Measurements from ENCODE around the gene CCL18. TPM values are rescaled to one million over a fixed set of nuclear protein-coding genes. Genes with fewer than 3 reads are reported as not detected.

CCL18 gene
- total RNA-seq, 4 donors from 2014 or later = 0.69 TPM; not detected in 3

DNA sequence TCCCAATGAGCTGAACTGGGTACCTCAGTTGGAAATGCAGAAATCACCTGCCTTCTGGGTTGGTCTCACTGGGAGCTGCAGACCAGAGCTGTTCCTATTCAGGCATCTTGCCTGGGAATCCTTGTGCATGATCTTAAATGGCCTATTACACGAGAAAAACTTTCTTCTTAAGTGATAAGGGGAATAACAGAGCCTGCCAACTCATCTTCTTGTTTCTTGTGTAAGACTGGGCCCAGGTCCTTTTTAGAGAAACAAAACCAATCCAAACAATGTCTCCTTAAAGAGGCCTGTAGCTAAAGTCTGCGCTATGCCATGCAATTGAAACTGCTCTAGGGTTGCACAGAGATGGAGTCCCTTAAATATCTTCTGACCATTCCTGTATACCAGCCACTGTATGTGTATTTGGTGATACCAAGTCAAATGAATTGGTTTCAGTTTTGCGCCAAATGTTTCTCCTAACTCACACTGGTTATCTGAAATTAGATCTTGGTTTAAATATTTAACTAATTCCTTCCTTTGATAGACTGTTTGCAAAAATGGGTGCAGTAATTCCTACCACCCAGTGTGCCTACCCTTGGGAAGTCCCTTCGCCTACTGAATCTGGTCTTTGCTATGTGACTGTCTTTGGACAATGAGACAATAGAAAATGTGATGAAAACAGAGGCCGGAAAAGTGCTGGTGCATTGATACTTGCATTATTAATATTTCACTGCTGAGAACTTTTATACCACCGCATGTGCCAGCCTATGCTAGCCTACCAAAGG is 39.8 kb upstream of the CCL18 start:
- TF ChIP-seq POLR2A (IDR thresholded peaks at IDR 0.05) = no peak
- TF ChIP-seq, protein P1, sequence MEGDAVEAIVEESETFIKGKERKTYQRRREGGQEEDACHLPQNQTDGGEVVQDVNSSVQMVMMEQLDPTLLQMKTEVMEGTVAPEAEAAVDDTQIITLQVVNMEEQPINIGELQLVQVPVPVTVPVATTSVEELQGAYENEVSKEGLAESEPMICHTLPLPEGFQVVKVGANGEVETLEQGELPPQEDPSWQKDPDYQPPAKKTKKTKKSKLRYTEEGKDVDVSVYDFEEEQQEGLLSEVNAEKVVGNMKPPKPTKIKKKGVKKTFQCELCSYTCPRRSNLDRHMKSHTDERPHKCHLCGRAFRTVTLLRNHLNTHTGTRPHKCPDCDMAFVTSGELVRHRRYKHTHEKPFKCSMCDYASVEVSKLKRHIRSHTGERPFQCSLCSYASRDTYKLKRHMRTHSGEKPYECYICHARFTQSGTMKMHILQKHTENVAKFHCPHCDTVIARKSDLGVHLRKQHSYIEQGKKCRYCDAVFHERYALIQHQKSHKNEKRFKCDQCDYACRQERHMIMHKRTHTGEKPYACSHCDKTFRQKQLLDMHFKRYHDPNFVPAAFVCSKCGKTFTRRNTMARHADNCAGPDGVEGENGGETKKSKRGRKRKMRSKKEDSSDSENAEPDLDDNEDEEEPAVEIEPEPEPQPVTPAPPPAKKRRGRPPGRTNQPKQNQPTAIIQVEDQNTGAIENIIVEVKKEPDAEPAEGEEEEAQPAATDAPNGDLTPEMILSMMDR (IDR thresholded peaks at IDR 0.05) = no peak
- Histone ChIP-seq H3K9me3 (no peaks in the 10 kb centered on the region), H3K27me3 (no peaks in the 10 kb centered on the region), H3K4me1 (no peaks in the 10 kb centered on the region), H3K4me3 (no peak overlapping the region), H3K27ac (no peak overlapping the region), H3K36me3 (no peaks in the 10 kb centered on the region)
- intact Hi-C loops (cut with DNase I; ENCODE audit: low total_unique reads) = no loop called here
- no peak for DNase-seq

DNA sequence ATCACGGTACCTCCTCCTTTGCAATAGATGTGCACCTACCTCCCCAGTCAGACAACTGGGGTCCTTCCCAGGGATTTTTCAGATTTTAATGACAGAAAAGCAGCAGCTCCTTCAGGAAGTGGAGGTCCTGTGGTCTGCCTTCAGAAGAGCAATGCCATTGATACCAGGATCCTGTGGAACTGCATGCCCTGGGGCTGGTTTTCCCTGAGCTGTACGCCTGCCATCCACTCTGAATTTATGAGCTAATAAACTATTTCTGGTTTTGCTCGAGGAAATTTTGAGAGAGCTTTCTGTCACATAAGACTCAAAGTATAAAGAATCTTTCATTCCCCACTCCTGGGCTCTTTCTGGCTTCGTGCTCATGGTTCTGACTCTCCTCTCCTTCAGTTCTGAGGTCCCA is 36.3 kb upstream of the CCL18 start:
- no peak overlapping the region for H3K27ac ChIP-seq

DNA sequence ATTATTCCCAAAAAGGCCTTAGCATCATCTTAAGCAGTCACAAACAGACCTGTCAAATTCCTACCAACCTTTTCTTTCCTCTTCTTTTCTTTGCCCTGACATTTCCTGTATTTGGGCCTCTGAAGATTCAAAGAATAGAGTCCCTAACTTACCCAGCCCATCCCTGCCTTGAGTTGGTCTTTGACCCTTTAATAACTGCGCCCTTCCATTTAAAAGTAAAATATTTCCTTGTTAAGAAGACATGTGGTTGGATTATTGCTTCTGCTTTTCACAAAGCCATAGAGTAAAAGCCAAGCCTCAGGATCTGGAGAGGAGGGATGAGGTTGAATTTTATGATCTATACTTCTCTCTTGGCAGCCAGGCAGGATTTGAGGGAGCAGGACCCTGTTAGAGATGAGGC is 33.1 kb upstream of the CCL18 start:
- H3K36me3 ChIP-seq = no peaks in the 10 kb centered on the region
- intact Hi-C loops (cut with DNase I; ENCODE audit: low total_unique reads) = no loop called here
- H3K4me1 ChIP-seq = no peaks in the 10 kb centered on the region
- TF ChIP-seq, protein P1 (IDR thresholded peaks at IDR 0.05) = no peak
- no peak for TF ChIP-seq POLR2A (IDR thresholded peaks at IDR 0.05)
- DNase-seq = no peak
- no peaks in the 10 kb centered on the region for H3K9me3 ChIP-seq
- no peak overlapping the region for H3K27ac ChIP-seq
- no peaks in the 10 kb centered on the region for H3K27me3 ChIP-seq
- no peak overlapping the region for H3K4me3 ChIP-seq

More for the DNA sequence above, 36.3 kb upstream of the CCL18 start:
- Histone ChIP-seq H3K4me3 (no peak overlapping the region), H3K9me3 (no peaks in the 10 kb centered on the region), H3K4me1 (no peaks in the 10 kb centered on the region), H3K36me3 (no peaks in the 10 kb centered on the region), H3K27me3 (no peaks in the 10 kb centered on the region)
- DNase-seq = no peak
- intact Hi-C loops (cut with DNase I; ENCODE audit: low total_unique reads) = no loop called here
- TF ChIP-seq, protein P1 (IDR thresholded peaks at IDR 0.05) = no peak
- no peak for TF ChIP-seq POLR2A (IDR thresholded peaks at IDR 0.05)

DNA sequence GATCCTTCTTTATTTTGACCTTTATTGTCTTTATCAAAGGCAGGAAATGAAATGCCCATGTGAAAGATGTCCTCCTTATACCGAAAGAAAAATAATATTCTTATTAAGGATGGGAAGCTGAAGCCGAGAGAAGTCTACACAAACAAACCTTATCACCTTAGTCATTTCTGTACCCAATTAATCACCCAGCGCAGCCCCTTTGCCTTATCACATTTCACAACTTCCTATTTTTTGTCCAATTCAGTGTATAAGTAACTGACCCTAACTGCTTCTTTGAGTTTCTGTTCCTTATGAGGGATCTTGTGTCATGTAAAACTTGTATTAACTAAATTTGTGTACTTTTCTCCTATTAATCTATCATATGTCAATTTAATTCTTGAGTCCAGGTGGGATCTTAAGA is 29.9 kb upstream of the CCL18 start:
- no peaks in the 10 kb centered on the region for H3K9me3 ChIP-seq
- TF ChIP-seq, protein P1 (IDR thresholded peaks at IDR 0.05) = no peak
- TF ChIP-seq POLR2A (IDR thresholded peaks at IDR 0.05) = no peak
- intact Hi-C loops (cut with DNase I; ENCODE audit: low total_unique reads) = no loop called here
- no peaks in the 10 kb centered on the region for H3K4me1 ChIP-seq
- H3K36me3 ChIP-seq = no peaks in the 10 kb centered on the region
- H3K4me3 ChIP-seq = no peak overlapping the region
- no peak overlapping the region for H3K27ac ChIP-seq
- no peak for DNase-seq
- no peaks in the 10 kb centered on the region for H3K27me3 ChIP-seq

DNA sequence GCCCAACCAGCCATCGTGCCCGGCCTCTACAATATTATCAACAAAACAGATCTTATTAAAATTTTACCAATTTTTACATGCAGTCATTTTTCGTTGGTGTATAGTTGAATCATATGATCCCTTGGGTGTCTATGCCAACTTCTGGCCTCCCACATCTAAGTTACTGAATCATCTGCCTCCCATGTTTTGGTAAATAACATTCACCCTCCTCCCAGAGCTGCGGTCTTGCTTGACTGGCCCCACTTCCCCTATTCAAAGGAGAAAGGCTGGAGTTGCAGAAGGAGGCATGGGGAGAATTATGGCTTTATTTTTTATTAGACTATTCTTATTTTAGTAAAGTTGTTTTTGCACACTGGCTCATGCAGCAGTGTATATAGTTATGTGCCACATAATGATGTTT is 27.8 kb upstream of the CCL18 start:
- Histone ChIP-seq H3K27ac (no peak overlapping the region), H3K27me3 (no peaks in the 10 kb centered on the region), H3K4me1 (no peaks in the 10 kb centered on the region), H3K9me3 (no peaks in the 10 kb centered on the region), H3K36me3 (no peaks in the 10 kb centered on the region), H3K4me3 (no peak overlapping the region)
- TF ChIP-seq, protein P1 (IDR thresholded peaks at IDR 0.05) = no peak
- no peak for TF ChIP-seq POLR2A (IDR thresholded peaks at IDR 0.05)
- no peak for DNase-seq
- intact Hi-C loops (cut with DNase I; ENCODE audit: low total_unique reads) = no loop called here

All from uterus (tissue), 4 donors.